HPDE6-E6E7 (cell line): ENCODE data around the gene KCTD7.
"Not testable (repeated sequence)": the region's sequence is repeated elsewhere in the genome, so short reads cannot be mapped to it uniquely, and the experiment has no call there.

ENCODE experiments used
- DNase-seq: peaks from one replicate; pipeline ENCODE4 v3.0.0; 2011; ENCODE audit warnings: missing footprints; ENCODE audit errors: extremely low spot score

KCTD7 gene

DNA sequence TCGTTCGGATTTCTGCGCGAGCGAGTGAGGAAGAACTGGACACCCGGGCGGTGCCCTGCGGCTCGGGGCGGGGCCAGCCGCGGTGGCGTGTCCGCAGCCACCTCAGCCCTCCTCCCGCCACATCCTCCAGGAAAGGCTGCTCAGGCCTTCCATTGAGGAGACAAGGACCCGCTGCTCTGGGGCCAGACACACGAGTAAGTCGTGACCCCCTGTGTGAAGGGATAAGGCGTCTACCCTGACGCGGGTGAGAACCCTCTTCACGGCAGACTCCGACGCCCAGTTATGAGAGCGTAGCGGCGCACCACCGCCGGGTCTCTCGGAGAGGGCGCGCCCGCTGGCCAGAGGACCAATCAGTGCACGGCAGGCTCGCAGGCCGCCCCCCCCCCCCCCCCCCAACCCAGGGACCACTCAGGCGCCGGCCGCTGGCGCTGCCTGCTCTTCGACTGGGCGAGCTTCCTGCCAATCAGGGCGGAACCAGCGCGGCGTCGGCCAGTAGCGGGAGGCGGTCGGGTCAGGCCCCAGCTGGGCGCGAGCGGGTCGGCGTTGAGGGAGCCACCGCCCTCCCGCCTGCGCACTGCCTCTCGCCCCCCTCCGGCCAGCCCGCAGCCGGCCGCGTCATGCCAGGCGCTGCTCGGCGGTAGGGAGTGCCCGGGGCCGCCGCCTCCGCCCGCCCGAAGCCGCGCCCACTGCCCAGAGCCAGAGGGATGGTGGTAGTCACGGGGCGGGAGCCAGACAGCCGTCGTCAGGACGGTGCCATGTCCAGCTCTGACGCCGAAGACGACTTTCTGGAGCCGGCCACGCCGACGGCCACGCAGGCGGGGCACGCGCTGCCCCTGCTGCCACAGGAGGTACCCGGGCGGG lies at the start of gene KCTD7:
Gene KCTD7 (plus strand): TSS at position 521 of the 861 bp plus-strand sequence. CDS start 184 bp downstream, at position 705.
- DNase-seq: peak; percentile 97

GRCh38 chr7:66580380-66580779 lies 48.3 kb upstream of the KCTD7 start:
- not testable (repeated sequence) for DNase-seq

DNA sequence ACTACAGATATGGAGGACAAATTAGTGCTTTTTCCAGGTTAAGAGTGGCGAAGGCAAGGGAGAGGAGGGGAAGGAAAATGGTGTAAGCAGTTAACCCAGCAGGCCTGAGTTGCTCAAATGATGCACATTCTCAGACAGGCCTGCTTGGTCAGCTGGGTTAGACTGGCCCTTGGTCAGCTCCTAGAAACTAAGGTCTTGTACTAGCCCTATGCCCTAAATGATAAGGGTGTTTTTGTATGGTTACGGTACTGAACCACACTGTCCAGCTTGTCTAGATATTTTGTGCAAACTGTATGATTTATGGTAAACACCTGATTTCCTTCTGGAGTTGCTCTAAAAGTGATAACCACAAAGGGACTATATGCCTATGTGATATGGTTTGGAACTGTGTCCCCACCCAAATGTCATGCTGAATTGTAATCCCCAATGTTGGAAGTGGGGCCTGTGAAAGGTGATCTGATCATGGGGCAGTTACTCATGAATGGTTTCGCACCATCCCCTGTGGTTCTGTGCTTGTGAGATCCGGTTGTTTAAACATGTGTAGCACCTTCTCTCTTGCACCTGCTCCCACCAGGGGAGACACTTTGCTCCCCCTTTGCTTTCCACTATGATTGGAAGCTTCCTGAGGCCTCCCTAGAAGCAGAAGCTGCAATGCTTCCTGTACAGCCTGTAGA lies 45.7 kb upstream of the KCTD7 start:
- not testable (repeated sequence) for DNase-seq

DNA sequence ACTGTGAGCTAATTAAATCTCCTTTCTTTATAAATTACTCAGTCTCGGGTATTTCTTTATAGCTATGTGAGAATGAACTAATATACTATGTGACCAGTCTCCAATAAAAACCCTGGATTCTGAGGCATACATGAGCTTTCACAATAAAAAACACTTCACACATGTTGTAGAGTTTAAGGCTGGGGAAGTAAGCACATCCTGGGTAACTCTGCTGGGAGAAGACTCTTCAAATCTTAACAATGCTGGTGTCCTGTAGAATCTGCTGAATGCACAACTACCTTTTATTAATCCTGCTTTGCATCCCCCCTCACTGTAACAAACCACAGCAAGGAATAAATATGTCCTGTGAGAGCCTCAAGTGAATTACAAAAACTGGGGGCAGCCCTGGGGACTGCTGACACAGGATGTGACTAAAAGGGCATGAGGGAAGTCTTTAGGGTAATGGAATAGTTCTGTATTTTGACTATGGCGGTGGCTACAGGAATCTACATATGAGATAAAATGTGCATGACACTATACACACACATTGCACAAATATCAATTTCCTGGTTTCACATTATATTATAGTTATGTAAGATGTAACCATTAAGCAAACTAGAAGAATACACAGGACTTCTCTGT lies 45.1 kb upstream of the KCTD7 start:
- DNase-seq: no peak

- no peak for DNase-seq
Observed at GRCh38 chr7:66586181-66586580, 42.5 kb upstream of the KCTD7 start.

- DNase-seq: not testable (repeated sequence)
Observed at GRCh38 chr7:66588226-66588625, 40.5 kb upstream of the KCTD7 start.

- DNase-seq: not testable (repeated sequence)
Observed at GRCh38 chr7:66588856-66589570, 39.7 kb upstream of the KCTD7 start.

DNA sequence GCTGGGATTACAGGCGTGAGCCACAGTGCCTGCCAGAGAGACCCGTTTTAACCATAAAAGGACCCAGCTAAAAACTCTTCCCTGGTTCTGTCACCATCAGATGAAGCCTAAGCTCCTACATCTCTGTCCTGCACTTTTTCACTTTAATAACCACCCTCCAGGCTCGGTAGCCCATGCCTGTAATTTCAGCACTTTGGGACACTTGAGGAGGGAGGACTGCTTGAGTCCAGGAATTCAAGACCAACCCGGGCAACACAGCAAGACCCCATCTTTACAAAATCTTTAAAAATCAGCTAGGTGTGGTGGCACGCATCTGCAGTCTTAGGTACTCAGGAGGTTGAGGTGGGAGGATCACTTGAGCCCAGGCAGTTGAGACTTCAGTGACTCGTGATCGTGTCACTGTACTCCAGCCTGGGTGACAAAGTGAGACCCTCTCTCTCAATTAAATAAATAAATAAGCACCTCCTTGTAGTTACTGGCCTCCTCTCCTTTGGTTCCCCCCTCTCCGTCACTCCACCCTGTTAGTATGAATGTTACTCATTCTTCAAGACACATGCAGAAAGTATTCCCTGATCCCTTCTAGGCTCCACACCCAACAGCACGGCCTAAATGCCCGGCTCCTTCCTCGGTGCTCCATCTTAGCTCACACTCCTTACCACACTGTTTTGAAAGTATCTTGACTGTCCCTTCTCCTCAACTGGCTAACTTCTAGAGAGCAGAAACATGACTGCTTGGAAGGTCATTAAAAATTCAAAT lies 38.2 kb upstream of the KCTD7 start:
- DNase-seq: peak; percentile 36

DNA sequence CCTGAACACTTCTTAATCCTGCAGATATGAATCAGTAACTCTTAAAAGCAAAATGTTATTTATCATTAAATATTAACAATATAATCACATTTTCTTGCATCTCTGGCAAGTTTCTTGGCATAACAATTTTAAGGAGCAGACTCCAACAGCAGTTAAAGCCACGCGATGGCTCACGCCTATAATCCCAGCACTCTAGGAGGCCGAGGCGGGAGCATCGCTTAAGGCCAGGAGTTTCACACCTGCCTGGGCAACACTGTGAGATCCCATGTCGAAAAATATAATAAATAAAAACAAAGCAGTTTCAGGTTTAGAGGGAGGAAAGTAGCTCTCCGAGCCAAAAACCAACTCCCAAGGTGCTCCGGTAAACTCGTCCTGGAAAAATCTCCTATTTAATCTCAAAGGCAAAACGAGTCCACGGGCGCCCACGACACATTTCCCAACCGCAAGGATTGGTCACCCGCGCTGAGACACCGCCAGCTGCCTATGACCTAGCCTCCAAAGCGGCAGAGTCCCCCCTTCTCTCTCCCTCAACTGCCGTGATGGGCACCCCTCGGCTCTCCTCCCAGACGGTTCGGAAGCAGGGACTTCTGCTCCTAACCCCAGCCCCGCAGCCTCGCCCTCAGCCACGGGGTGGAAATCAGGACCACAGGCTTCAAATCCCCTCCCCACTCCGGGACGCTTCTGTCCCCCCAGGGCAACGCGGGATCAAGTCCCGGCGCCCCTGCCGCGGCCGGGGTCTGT lies 37.5 kb upstream of the KCTD7 start:
- DNase-seq: not testable (repeated sequence)

GRCh38 chr7:66591799-66592596 lies 36.7 kb upstream of the KCTD7 start:
- peak; percentile 90 for DNase-seq

DNA sequence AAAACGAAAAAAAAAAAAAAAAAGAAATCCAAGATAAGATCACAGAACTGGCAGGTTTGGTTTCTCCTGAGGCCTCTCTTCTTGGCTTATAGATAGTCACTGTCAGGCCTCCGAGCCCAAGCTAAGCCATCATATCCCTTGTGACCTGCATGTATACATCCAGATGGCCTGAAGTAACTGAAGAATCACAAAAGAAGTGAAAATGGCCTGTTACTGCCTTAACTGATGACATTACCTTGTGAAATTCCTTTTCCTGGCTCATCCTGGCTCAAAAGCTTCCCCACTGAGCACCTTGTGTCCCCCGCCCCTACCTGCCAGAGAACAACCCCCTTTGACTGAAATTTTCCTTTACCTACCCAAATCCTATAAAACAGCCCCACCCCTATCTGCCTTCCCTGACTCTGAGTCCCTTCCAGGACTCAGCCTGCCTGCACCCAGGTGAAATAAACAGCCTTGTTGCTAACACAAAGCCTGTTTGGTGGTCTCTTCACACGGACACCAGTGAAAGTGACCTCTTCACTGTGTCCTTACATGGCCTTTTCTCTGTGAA lies 36.0 kb upstream of the KCTD7 start:
- not testable (repeated sequence) for DNase-seq

DNA sequence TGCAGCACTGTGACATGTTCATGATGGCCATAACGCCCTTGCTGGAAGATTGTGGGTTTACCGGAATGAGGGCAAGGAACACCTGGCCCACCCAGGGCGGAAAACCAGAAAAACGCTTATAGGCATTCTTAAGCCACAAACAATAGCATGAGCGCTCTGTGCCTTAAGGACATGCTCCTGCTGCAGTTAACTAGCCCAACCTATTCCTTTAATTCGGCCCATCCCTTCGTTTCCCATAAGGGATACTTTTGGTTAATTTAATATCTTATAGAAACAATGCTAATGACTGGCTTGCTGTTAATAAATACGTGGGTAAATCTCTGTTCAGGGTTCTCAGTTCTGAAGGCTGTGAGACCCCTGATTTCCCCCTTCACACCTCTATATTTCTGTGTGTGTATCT lies 34.6 kb upstream of the KCTD7 start:
- DNase-seq: not testable (repeated sequence)

- no peak for DNase-seq
Observed at GRCh38 chr7:66597461-66597860, 31.2 kb upstream of the KCTD7 start.

- DNase-seq: no peak
Observed at GRCh38 chr7:66602159-66602558, 26.5 kb upstream of the KCTD7 start.

DNA sequence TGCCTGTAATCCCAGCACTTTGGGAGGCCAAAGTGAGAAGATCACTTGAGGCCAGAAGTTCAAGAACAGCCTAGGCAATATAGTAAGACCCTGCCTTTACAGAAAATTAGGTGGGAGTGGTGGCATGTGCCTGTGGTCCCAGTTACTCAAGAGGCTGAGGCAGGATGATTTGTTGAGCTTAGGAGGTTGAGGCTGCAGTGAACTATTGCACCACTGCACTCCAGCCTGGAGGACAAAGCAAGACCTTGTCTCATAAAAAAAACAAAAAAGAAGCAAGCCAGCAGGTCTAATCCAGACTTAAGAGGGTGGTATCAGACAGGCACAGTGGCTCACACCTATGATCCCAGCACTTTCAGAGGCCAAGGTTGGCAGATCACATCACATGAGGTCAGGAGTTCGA lies 24.5 kb upstream of the KCTD7 start:
- no peak for DNase-seq

DNA sequence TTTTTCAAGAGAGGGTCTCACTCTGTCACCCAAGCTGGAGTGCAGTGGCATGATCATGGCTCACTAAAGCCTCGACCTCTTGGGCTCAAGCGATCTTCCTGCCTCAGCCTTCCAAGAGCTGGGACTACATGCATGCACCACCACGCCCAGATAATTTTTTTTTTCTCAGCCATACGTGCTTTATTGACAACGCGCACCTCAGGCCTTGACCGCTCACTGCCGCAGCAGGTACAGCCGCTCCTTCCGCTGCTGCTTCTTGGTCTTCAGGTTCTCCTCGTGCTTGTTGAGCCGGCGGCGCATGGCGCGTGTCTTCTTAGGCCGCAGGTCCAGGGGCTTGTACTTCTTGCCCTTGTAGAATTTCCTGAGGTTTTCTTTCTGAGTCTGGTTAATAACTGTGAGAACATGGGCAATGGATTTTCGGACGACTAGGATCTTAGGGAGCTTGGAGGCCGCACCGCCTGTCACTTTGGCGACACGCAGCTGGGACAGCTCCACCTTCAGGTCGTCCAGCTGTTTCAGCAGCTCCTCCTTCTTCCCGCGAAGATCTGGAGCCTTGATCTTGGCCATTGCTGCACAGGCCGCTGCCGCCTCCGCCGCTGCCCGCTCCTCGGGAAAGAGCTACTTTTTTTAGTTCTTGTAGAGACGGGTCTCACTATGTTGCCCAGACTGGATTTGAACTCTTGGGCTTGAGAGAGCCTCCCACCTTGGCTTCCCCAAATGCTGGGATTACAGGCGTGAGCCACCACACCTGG lies 22.0 kb upstream of the KCTD7 start:
- not testable (repeated sequence) for DNase-seq

GRCh38 chr7:66609176-66609575 lies 19.5 kb upstream of the KCTD7 start:
- no peak for DNase-seq

GRCh38 chr7:66614596-66614995 lies 14.1 kb upstream of the KCTD7 start:
- DNase-seq: not testable (repeated sequence)

DNA sequence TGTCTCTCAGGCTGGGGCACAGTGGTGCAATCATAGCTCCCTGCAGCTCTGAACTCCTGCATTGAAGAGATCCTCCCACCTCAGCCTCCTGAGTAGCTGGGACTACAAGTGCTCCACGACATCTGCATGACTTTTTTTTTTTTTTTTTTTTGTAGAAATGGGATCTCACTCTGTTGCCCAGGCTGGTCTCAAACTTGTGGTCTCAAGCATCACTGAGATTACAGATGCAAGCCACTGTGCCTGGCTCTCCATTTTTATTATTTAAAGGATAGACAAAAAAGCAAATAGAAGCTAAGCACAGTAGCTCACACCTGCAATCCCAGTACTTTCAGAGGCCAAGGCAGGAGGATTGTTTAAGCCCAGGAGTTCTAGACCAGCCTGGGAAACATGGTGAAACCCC lies 13.0 kb upstream of the KCTD7 start:
- DNase-seq: no peak
